GM21717 (cell line): ENCODE results near the gene MARK3.
"Not testable (repeated sequence)": the region's sequence is repeated elsewhere in the genome, so short reads cannot be mapped to it uniquely, and the experiment has no call there.

Experiments used
- ATAC-seq: cut with Tn5 transposase; IDR thresholded peaks from one replicate; pipeline ENCODE4 v1.9.1; 2021; ENCODE audit warnings: mild to moderate bottlenecking, moderate library complexity; ENCODE audit not compliant: unreplicated experiment

The MARK3 gene

DNA sequence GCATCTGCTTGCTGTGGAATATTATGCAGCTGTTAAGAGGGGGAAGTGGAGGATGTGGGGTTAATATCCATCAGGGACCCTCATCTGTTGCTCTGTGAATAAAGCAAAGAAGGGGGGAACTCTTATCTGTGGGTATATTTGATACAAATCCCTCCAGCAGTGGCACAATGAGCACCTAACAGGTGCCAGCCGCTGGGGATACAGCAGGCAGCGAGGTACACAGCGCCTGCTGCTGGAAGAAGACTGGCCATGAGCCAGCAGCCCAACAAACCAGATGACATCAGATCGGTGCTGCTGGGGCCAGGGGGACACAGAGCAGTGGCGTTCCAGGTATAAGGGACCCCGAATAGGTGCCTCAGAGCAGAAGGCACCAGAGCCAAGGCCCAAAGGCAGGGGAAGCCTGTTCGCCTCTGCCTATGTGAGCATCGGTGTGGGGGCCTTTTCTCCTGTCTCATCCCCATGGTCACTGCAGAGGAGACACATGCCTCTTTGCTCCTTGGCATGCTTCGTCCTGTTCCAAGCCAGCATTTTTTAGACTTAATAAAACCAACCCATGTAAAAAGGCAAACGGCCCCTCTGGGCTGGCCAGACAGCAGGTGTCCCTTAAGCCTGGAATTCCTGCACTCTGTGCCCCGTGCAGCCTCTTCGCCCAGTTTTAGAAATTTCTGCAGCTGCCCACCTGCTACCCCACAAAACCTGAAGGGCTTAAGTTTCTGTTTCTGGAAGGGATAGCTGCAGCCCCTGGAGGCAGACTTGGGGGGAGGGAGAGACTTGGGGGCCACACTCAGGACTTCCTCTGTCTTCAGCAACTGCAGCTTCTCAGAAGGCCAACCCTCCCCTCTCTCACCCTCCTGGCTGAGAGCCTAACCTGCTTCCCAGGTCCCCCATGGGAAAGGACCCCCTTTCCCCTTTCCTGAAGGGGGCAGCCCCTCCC lies 139.1 kb downstream of the MARK3 start:
- ATAC-seq: no peak

DNA sequence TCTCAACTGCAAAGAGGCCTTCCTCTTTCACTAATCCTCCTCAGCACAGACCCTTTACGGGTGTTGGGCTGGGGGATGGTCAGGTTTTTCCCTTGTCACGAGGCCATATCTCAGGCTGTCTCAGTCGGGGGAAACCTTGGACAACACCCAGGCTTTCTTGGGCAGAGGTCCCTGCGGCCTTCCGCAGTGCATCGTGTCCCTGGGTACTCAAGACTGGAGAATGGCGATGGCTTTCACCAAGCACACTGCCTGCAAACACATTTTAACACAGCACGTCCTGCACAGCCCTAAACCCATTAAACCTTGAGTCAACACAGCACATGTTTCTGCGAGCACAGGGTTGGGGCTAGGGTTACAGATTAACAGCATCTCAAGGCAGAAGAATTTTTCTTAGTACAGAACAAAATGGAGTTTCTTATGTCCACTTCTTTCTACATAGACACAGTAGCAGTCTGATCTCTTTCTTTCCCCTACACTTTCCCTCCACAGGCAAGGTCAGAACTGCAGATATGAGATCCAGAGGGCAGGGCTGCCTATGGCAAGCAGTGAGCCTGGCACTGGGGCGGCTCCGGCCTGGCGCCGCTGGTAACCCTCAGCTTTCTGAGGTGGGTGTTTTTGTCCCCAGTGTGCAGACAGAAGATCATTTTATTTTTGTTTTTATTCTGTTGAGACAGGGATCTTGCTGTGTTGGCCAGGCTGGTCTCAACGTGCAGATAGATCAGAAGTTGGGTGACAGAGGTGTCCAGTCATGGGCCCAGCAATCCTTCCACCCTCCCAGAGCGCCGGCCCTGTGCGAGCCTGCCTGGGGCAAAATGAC lies 140.4 kb downstream of the MARK3 start:
- not testable (repeated sequence) for ATAC-seq

DNA sequence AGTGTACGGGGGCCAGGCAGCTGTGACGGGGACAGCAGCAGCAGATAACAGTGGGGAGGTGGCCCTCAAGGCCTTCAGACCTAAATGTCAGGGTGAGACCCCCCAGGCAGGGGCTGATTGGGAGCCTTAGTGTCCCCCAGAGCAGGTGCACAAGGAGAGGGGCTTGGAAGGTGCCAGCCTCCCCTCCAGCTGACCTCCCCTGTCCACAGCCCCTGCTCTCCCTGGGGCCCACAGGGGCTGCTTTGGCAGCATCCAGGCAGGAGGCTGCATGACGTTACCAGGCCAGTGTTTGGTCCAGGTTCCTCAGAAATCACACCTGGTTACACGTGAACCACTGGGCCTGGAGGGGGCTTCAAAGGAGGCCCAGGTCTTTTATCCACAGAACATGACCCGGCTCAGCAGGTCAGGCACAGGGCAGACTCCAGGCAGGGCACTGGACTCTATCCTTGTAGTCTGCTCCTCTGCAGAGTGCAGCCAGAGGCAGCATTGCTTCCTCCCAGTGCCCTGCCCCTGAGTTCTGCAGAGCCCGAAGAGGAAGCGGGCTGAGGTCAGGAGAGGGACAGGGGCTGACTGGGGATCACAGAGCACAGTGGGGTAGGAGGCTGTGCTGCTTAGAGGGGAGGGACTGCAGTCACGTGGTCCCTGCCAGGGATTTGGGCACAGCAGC lies 141.2 kb downstream of the MARK3 start:
- no peak for ATAC-seq

DNA sequence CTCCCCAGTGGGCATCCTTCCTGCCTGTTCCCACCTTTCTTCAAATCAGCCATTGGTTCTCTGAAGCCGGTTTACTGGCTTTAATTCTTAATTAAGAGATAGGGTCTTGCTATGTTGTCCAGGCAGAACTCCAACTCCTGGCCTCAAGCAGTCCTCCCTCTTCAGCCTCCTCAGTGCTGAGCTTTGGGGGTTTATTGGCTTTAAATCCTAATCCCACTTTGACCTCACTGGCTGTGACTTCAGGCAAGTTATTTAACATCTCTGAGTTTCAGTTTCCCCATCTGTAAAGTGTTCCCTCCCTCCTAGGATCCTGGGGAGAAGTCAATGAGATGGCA lies 141.7 kb downstream of the MARK3 start:
- ATAC-seq: no peak

DNA sequence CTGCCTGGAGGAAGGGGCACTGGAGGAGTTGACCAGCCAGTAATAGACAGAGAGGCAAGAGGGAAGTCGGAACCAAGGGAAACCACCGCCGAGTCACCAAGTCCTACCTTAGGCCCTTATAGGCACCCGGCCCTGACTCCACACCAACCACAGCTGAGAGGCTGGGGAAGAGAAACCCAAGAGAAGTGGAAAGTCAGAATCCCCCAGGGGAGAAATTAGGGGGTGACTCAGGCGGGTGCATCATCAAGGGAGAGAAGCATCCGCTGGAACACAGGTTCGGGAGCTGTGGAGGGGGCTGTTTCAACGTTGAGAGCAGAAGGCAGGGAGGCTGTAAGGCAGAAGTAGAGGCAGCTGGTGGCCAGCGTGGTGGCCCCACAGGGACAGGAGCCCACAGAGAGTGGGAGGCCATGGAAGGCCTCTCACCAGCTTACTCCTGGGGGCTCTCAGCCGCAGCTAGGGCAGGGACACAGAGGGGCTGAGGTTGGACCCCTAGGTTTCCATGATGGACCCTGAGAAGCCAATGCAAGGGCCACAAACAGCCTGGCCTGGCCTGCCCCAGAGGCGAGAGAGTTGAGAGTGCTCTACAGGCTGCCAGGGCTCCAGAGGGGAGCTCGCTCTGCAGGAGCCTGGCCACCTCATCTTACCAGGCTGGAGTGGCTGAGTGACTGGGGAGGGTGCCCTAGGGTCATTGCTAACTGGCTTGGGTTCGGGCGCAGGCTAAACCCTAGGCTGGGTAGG lies 142.4 kb downstream of the MARK3 start:
- peak; percentile 47 for ATAC-seq

DNA sequence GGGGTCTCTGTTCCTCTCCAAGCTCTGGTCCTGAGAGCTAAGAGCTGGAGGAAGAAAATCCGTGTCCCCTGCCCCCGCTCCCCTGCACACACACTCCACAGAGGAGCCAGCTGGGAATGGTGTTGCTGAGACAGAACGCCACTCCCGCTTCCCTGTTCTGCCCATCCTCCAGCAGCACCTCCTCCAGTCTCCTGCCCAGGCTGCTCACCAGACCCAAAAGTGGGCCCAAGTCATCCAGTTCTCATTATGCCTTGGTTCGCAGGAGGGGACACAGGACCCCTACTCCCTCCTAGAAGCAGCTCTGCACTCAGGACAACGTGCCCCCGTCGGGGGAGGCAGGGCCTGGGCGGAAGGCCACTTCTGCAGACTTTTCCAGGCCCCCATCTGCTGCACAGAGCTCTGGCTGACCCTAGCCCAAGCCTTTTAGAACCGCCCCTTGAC lies 143.0 kb downstream of the MARK3 start:
- no peak for ATAC-seq

DNA sequence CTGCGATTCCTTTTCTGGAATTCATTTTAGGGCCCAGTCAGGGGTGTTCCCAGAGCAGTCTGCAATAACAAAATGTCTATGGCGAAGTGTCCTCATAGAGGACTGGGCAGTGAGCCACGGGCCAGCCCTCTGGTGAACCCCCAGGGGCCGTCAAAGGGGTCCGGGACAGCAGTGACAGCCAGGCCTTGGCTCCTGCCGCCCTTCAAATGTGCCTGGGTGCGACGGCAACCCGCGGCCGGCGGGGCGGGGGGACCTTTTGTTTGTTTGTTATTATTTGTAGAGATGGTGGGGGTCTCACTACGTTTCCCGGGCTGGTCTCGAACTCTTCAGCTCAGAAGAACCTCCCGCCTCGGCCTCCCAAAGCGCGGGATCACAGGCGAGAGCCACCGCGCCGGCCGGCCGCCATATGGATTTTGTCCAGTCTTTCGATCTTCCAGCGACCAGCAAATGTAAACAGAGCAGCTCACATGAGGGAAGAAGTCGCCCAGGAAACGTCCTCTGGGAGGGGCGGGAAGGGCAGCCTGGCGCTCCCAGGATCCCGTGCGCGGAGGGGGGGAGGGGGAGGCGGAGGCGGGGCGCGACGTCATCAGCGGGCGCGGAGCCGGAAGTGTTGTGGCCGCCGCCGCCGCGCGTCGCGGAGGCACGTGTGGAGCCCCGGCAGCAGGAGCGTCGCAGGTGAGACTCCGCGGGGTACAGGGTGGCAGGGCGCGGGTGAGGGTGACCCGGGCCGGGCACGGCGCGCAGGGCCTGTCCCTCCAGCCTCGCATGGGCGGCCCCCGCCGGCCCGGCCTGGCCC lies 143.6 kb downstream of the MARK3 start, which contains the start of gene TRMT61A:
TSS of gene TRMT61A (plus strand) at position 610 of the 796 bp plus-strand sequence. CDS start 783 bp downstream, outside the sequence.
- no peak for ATAC-seq

DNA sequence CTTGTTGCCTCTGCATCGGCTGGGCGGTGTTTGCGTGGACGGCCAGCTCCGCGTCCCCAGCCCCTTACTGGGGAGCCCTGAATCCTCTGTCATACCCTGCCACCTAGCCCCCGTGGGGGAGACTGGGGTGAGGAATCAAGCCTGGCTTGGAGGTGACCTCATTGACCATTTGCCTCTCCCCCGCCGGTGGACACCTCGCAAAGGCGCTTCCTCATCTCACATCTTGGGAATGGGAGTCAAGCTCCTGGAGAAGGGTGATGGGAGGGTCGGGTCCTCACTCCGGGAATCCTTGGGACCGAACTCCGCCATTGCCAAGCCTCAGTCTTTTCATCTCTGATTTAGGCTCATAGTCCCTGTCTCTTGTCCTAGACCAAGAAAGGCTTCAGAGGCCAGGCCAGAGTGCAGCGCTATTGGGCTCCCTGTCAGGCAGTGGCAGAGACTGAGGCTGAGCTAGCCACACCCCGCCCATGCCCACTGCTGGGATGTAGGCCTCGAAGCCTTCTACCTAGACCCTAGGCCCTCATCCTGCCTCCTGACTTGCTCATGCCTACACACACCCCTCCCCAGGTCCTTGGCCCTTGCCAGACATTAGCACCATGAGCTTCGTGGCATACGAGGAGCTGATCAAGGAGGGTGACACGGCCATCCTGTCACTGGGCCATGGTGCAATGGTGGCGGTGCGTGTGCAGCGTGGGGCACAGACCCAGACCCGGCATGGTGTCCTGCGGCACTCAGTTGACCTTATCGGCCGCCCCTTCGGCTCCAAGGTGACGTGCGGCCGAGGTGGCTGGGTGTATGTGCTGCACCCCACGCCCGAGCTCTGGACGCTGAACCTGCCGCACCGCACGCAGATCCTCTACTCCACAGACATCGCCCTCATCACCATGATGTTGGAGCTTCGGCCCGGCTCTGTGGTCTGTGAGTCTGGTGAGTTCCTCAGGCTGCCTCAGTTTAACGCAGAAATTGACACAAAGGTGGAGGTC lies 144.5 kb downstream of the MARK3 start:
- no peak for ATAC-seq

DNA sequence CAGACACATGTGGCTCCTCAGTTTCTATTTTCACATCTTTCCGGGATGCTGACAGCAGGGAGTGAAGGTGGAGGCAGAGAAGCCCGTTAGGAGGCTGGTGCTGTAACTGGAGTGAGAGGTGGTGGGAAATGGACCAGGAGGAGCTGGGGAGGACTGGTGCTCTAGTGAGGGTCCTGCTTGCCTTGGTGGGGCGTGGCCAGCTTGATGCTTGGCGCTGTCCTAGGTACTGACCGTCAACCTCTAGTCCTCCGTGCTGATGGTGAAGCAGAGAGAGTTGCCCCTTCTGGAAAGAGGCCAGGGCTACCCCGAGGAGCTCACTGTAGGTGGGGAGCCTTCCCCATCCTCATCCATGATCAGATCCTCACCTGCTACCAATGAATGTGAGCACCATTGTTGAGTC lies 145.2 kb downstream of the MARK3 start:
- ATAC-seq: no peak

DNA sequence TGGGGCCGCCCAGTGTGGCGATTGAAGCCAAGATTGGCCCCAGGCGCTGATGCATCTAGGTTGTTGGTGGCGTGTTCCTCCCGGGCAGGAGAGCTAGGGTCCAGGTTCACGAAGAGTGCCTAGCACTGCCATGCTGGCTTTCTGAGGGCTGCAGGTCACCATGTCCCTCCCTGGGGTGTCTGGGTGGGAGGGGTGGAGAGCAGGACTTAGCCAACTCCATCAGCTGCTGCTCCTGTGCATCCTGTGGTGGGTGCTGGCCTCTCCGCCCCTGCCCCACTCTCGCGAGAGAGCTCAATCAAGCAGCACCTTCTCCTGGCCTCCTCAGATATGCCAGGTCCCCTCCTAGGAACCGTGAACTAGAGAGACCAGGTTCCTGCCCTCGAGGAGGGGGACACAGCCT lies 145.6 kb downstream of the MARK3 start:
- ATAC-seq: no peak

DNA sequence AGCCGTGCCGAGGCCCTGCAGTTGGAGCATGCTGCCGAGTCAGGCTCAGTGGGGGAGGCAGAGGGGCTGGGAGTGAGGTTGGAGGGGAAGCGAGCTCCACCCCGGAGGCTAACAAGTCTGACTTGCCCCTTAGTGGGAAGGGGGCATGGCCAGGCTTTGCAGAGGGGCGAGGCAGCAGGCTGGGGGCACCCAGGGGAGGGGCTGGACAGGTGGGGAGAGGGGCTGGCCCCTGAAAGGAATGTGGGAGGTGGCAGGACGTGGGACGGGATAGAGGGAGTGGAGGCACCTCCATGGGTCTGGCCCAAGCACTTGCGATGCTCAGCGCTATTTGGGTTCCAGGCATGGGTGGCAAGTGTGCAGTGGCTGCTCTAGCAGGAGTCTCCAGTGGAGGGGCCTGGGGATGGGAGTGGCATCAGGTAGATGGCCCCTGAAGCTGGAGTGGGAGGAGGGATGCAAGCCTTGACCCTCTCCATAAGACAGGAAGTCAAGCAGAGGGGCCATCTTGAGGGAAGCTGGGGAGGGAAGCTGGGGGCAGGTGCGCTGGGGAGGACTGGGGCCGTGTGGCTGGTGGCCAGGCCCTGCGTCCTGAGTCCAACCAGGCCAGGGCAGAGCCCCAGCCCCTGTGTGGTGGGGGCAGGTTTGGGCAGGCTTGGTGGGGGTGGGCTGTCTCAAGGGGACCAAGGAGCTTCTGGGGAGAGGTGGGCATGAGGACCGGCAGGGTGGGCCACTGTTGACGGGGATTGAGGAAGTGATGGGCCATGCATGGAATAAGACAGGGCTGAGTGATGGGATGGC lies 146.4 kb downstream of the MARK3 start:
- ATAC-seq: no peak

DNA sequence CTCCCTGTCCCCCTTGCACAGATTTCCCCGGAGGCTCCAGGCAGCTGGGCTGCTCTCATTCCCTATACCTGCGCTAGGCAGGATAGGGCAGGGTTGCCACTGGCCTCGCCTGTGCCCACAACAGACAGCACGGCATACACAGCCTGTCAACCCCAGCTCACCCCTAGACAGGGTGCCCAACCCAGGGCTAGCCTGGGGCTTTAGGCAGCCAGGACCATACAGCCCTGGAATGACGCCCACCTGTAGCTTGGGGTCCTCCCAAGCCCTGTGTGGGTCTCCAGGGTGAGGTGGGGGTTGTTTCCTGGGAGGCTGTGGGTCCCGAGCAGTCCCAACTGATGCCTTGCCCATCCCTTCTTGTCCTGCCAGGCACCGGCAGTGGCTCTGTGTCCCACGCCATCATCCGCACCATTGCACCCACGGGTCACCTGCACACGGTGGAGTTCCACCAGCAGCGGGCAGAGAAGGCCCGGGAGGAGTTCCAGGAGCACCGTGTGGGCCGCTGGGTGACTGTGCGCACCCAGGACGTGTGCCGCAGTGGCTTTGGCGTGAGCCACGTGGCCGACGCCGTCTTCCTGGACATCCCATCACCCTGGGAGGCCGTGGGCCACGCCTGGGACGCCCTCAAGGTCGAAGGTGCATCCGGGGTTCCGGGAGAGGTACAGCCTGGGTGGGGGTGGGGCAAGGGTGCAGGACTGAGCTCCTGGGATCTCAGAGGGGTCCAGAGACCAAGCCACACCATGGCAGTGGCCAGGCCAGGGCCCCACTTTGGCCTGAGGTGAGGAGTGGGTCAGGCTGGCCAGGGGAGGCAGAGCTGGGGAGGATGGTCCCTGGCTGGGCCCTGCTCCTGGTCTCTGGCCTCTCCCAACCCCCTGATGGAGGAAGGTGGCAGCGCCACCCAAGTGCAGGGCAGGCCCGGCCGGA lies 147.3 kb downstream of the MARK3 start:
- ATAC-seq: no peak

DNA sequence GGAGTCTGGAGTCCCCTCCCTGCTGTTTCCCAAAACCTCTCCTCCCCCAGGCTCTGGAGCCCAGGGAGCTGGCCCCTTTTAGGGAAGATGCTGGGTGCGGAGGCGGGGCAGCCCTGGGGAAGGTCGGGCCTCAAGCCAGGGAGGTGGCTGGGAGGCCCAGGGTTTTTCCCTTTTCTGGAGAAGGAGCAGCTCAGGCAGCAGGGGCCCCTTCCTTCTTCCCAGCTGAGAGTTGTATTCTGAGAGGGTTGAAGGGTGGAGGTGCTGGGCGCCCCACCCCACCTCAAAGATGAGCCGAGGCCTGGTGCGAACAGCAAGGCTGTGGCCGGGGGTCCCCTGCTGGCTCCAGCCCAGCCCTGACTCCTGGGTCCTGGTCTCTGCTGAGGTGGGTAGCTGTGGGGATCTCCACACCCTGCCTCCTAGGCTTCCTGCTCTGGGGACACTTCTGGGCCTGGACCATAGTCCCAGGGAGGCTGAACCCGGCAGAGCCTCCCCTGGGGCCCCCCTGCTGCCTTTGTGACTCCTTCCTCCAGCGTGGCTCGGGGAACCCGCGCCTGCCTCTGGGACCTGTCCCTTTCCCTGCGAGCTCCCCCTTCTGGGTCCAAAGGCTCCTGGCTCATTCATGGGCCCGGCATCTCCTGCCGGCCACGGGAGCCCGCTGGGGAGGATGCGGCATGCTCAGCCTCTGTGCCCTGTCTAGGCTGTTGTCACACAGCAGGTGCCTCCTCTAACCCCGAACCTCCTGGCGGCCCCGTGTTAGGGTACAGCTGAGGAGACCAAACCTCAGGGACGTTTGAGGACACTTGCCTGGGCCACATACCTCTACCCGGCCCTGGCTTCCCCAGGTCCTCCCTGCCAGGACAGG lies 148.2 kb downstream of the MARK3 start:
- ATAC-seq: no peak

DNA sequence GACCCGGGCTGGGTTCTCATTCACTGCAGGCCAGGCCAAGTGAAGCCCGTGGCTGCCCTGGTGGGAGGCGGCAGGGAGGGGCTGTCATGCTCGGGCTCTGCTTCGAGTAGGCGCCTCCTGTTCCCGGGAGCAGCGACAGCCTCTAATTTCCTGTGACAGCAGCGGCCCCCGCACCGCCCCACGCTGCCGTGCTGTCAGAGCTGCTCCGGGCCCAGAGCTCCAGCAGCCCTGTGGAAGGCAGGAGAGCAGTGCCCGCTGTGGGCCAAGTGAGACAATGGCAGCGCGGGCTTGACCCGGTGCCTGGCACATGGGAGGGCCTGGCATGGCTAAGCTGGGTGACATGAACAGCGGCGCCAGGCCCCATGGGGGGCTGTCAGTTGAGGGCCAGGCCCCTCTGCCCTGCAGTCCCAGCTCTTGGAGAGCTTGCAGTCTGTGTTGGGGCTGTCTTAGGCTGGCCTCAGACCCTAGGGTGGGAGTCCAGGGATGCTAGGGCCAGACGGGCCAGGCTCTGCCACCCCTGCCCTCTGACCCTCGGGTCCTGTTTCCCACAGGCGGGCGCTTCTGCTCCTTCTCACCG lies 148.9 kb downstream of the MARK3 start:
- no peak for ATAC-seq

DNA sequence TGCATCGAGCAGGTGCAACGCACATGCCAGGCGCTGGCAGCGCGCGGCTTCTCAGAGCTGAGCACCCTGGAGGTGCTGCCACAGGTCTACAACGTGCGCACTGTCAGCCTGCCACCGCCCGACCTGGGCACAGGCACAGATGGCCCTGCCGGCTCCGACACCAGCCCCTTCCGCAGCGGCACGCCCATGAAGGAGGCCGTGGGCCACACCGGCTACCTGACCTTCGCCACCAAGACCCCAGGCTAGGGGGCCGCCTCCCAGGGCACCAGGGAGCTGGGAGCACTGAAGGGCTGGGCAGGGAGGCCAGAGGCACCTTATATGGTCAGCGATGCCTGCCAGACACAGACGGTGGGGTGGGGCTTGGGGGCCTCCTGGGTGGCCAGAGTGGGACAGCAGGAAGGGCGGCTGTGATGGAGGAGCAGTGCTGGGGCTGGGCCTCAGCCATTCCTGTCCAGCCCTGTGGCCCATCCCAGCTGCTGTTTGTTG lies 149.4 kb downstream of the MARK3 start:
- ATAC-seq: no peak
